Measurements from ENCODE around the gene RASL11B.

RASL11B gene

DNA sequence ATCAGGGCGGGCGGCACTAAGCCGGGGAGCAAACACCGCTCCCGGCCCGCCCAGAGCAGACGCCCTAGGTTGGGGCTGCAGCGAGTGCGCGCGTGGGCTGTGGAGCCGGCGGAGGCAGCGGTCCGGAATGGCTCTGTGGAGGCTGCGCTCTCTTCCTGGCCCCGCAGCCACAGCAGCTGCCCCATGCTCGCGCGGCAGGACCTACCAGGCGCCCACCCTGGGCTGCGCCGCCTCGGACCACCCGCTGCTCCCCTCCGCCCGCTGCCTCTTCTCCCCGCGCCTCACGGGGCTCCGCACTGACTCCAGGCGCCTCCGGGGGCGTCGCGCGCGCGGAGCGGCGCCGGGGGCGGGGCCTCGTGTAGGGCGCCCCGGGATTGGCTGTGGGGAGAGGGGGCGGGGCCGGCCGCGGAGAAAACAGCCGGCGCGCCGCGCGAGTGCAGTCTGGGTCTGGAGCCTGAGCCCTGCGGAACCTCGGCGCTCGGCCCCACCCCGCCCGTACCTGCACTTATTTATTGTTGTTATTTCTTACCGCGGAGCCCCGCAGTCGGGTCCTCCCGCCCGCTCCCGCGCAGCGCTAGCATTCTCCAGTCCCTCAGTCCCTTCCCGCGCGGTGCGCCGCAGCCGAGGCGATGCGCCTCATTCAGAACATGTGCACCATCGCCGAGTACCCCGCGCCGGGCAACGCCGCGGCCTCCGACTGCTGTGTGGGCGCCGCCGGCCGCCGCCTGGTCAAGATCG, at the start of gene RASL11B:
Gene RASL11B, plus strand, starts transcription at position 439 of the 738 bp plus-strand sequence. Its CDS starts 191 bp downstream, at position 630.
- in situ Hi-C loops (cut with MboI; ENCODE audit: low sequenced_read_pairs, unreplicated experiment), result no loop called here
- TF ChIP-seq, protein P1, sequence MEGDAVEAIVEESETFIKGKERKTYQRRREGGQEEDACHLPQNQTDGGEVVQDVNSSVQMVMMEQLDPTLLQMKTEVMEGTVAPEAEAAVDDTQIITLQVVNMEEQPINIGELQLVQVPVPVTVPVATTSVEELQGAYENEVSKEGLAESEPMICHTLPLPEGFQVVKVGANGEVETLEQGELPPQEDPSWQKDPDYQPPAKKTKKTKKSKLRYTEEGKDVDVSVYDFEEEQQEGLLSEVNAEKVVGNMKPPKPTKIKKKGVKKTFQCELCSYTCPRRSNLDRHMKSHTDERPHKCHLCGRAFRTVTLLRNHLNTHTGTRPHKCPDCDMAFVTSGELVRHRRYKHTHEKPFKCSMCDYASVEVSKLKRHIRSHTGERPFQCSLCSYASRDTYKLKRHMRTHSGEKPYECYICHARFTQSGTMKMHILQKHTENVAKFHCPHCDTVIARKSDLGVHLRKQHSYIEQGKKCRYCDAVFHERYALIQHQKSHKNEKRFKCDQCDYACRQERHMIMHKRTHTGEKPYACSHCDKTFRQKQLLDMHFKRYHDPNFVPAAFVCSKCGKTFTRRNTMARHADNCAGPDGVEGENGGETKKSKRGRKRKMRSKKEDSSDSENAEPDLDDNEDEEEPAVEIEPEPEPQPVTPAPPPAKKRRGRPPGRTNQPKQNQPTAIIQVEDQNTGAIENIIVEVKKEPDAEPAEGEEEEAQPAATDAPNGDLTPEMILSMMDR (IDR thresholded peaks at IDR 0.05; ENCODE audit: borderline replicate concordance, control extremely low read depth, extremely low read depth, insufficient read depth, missing control alignments), result no peak
- peak; percentile 97 for DNase-seq (ENCODE audit: low spot score)

DNA sequence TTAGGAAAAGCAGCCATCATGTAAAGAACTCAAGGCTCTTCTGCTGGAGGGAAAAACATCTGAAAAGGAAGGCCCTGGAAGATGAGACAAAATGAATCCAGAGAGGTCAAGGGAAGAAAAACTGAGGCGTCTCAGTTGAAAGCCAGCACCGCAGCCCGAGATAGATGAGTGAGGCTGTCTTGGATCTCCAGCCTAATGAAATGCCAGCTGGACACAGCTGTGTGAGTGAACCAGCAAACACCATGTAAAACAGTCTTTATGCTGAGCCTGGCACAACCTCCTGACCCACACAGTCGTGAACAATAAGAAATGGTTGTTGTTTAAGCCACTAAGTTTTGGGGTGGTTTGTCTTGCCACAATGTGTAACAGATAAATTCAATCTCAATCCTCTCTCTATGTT, 48.6 kb upstream of the RASL11B start:
- in situ Hi-C loops (cut with MboI; ENCODE audit: low sequenced_read_pairs, unreplicated experiment), result no loop called here
- no peak for DNase-seq (ENCODE audit: low spot score)
- TF ChIP-seq, protein P1 (IDR thresholded peaks at IDR 0.05; ENCODE audit: borderline replicate concordance, control extremely low read depth, extremely low read depth, insufficient read depth, missing control alignments), result no peak

GRCh38 chr4:52822583-52822971, 39.5 kb upstream of the RASL11B start:
- in situ Hi-C loops (cut with MboI; ENCODE audit: low sequenced_read_pairs, unreplicated experiment), result no loop called here
- TF ChIP-seq, protein P1 (IDR thresholded peaks at IDR 0.05; ENCODE audit: borderline replicate concordance, control extremely low read depth, extremely low read depth, insufficient read depth, missing control alignments), result no peak
- DNase-seq (ENCODE audit: low spot score), result no peak

- no peak for DNase-seq (ENCODE audit: low spot score)
- TF ChIP-seq, protein P1 (IDR thresholded peaks at IDR 0.05; ENCODE audit: borderline replicate concordance, control extremely low read depth, extremely low read depth, insufficient read depth, missing control alignments), result no peak
- in situ Hi-C loops (cut with MboI; ENCODE audit: low sequenced_read_pairs, unreplicated experiment), result no loop called here
These were observed 39.0 kb upstream of the RASL11B start for GRCh38 chr4:52822972-52823701.

GRCh38 chr4:52823702-52824092, 38.4 kb upstream of the RASL11B start:
- TF ChIP-seq, protein P1 (IDR thresholded peaks at IDR 0.05; ENCODE audit: borderline replicate concordance, control extremely low read depth, extremely low read depth, insufficient read depth, missing control alignments), result no peak

DNA sequence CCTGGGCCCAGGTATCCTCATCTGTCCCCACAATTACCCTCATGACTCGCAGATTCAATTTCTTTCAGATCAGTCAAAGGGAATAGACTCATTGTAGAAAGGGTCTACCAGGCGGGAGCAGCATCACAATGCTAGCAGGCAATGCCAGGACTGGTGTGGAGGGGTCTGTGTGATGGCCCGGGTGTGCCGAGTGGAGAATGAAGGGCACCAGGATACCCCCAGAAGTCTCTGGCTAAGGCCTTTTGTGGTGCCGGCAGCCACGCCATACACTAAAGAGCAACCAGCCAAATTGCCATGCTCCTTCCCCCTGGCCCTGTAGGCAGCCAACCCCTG, 37.9 kb upstream of the RASL11B start:
- in situ Hi-C loops (cut with MboI; ENCODE audit: low sequenced_read_pairs, unreplicated experiment), result no loop called here
- DNase-seq (ENCODE audit: low spot score), result no peak
- TF ChIP-seq, protein P1 (IDR thresholded peaks at IDR 0.05; ENCODE audit: borderline replicate concordance, control extremely low read depth, extremely low read depth, insufficient read depth, missing control alignments), result no peak

More at GRCh38 chr4:52823702-52824092, 38.4 kb upstream of the RASL11B start:
- in situ Hi-C loops (cut with MboI; ENCODE audit: low sequenced_read_pairs, unreplicated experiment), result no loop called here
- DNase-seq (ENCODE audit: low spot score), result no peak

All from GM13976 (cell line).